ENCODE measurements around the gene C12orf57.

C12orf57 gene

GRCh38 chr12:6964605-6965025, 20.8 kb downstream of the C12orf57 start:
- no peak for DNase-seq (ENCODE audit: low spot score)

GRCh38 chr12:6965026-6965661, 21.3 kb downstream of the C12orf57 start:
- peak; percentile 93 for DNase-seq (ENCODE audit: low spot score)

GRCh38 chr12:6965714-6966113, 21.9 kb downstream of the C12orf57 start:
- DNase-seq (ENCODE audit: low spot score): no peak

- DNase-seq (ENCODE audit: low spot score): no peak
Observed at GRCh38 chr12:6966351-6966750, 22.5 kb downstream of the C12orf57 start.

GRCh38 chr12:6967651-6968100, 23.9 kb downstream of the C12orf57 start:
- no peak for DNase-seq (ENCODE audit: low spot score)

GRCh38 chr12:6968426-6968825, 24.6 kb downstream of the C12orf57 start:
- no peak for DNase-seq (ENCODE audit: low spot score)

- DNase-seq (ENCODE audit: low spot score): no peak
Observed at GRCh38 chr12:6970096-6970527, 26.3 kb downstream of the C12orf57 start.

- no peak for DNase-seq (ENCODE audit: low spot score)
Observed at GRCh38 chr12:6974180-6974579, 30.4 kb downstream of the C12orf57 start.

- DNase-seq (ENCODE audit: low spot score): no peak
Observed at GRCh38 chr12:6975297-6976032, 31.6 kb downstream of the C12orf57 start.

- DNase-seq (ENCODE audit: low spot score): no peak
Observed at GRCh38 chr12:6977653-6978052, 33.8 kb downstream of the C12orf57 start.

GRCh38 chr12:6978188-6978587, 34.4 kb downstream of the C12orf57 start:
- DNase-seq (ENCODE audit: low spot score): no peak

- DNase-seq (ENCODE audit: low spot score): no peak
Observed at GRCh38 chr12:6978611-6979011, 34.8 kb downstream of the C12orf57 start.

GRCh38 chr12:6979021-6979420, 35.2 kb downstream of the C12orf57 start:
- DNase-seq (ENCODE audit: low spot score): no peak

GRCh38 chr12:6979453-6979852, 35.6 kb downstream of the C12orf57 start:
- no peak for DNase-seq (ENCODE audit: low spot score)

- DNase-seq (ENCODE audit: low spot score): no peak
Observed at GRCh38 chr12:6980075-6980474, 36.3 kb downstream of the C12orf57 start.

GRCh38 chr12:6980740-6981139, 36.9 kb downstream of the C12orf57 start:
- no peak for DNase-seq (ENCODE audit: low spot score)

- DNase-seq (ENCODE audit: low spot score): no peak
Observed at GRCh38 chr12:6981152-6982052, 37.6 kb downstream of the C12orf57 start.

- DNase-seq (ENCODE audit: low spot score): no peak
Observed at GRCh38 chr12:6982532-6982931, 38.7 kb downstream of the C12orf57 start.

- DNase-seq (ENCODE audit: low spot score): no peak
Observed at GRCh38 chr12:6987956-6988553, 44.2 kb downstream of the C12orf57 start.
